AG09309 (cell line): ENCODE measurements around the gene SLCO3A1.

ENCODE experiments used
- DNase-seq: peaks from one replicate; pipeline ENCODE4 v3.0.0-alpha.2; 2010; ENCODE audit warnings: low read depth
- H3K4me3 ChIP-seq: 2 replicates; pipeline ENCODE4 v1.5.1; 2011; ENCODE audit warnings: mild to moderate bottlenecking, low read depth, low read length, moderate library complexity; ENCODE audit not compliant: control insufficient read depth
- TF ChIP-seq, protein P1 (sequence below): IDR thresholded peaks from 2 replicates; pipeline ENCODE4 v1.5.1; 2011; ENCODE audit warnings: mild to moderate bottlenecking, low read depth, low read length, inconsistent platforms; ENCODE audit not compliant: insufficient read depth, control insufficient read depth; ENCODE audit errors: missing control alignments

SLCO3A1 gene

DNA sequence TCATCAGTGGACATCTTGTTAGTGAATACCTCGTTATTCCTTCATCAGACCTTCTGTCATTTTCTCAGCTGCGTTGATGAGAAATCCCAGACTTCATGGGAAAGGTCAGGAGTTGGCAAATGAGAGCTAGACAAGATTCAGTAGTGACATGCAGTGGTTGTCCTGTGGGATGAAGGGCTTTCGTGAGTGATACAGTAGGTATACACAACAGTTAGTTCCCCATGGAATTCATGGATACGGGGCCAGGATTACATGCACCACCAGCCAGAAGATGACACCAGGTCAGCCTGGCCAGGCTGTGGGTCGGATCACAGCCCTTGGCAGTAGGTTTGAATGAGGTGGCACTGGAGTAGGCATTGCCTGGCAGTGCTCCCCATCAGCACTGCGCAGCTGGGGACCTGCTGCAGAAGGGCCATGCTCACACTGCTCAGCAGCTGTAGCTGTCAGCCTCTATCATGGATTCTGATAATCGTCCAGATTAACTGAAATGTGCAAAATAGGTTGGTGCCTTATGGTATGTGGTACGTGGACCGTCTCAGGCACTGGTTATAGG lies 150.1 kb downstream of the SLCO3A1 start:
- H3K4me3 ChIP-seq = no peak overlapping the region
- TF ChIP-seq, protein P1, sequence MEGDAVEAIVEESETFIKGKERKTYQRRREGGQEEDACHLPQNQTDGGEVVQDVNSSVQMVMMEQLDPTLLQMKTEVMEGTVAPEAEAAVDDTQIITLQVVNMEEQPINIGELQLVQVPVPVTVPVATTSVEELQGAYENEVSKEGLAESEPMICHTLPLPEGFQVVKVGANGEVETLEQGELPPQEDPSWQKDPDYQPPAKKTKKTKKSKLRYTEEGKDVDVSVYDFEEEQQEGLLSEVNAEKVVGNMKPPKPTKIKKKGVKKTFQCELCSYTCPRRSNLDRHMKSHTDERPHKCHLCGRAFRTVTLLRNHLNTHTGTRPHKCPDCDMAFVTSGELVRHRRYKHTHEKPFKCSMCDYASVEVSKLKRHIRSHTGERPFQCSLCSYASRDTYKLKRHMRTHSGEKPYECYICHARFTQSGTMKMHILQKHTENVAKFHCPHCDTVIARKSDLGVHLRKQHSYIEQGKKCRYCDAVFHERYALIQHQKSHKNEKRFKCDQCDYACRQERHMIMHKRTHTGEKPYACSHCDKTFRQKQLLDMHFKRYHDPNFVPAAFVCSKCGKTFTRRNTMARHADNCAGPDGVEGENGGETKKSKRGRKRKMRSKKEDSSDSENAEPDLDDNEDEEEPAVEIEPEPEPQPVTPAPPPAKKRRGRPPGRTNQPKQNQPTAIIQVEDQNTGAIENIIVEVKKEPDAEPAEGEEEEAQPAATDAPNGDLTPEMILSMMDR = no peak
- DNase-seq = no peak

DNA sequence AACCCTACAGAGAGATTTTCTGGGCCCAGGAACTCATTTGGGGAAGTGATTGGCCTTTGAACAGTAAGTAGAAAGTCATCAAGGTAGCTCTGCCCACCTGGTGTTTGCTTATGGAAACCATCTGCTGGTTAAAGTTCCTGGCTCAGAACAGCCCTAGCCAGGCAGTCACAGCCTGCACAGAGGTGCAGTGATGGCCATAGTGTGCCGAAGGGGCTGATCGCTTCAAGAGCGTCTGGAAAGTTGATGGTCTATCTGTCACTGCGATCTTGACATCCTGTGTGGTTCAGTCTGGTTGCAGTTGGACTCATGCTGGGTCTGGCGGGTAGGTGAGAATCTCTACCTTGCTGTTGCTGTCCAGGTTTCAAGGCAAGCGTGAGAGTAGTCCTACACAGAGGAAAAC lies 151.6 kb downstream of the SLCO3A1 start:
- TF ChIP-seq, protein P1 = no peak
- H3K4me3 ChIP-seq = no peak overlapping the region
- no peak for DNase-seq

DNA sequence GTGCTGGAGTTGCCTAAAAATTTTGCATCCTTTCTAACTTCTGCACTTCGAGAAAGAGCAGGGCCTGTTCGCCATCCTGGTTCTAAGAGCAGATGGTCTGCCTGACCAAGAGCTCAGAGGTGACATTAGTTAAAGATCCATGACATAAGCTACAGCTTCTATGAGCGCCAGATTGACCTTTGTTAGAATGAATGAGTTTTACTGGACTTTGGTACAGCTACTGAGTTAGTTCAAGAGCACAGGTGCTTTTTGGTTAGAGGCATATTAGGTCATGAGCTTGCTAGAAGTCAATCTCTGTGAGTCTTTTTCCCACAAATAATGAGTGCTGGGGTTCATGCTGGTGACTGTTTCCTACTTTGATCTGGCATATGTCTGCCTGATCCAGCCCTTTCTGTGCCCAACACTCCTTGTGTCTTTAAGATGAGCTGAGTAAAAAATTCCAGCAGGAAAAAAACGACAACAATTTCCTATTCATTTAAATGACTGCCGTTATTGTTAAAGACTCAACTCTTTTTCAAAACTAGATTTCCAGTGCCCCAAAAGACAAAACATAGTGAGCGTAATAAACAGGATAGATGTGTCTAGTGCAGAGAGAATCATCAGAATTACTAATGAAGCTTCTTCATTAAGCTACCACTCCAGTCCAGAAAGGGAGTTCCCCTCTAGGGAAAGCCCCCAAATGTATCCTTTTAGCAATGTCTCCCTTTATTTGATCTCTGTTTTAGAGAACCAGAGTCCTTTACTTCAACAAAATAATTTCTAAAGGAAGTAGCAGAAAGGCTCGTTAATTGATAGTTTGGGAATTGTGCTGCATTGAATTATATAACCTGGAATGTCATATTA lies 152.9 kb downstream of the SLCO3A1 start:
- TF ChIP-seq, protein P1 = no peak

DNA sequence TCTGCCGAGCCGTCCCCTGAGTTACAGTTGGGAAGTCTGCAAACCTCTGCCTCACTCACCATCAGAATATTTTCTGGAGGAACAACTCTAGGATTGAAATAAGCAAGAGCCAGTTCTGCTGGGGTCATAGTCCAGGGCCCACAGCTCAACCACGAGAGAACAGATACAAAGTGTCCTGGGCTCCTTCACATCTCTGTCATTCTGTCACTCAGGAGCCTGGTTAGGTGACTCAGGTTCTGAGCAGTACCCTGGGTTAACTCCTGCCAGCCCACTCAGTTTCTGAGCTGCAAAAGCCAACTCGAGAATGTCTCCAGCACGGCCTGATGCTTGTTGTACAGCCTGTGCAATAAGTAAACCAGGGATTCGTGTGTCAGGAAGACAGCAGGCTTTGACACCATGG lies 155.7 kb downstream of the SLCO3A1 start:
- TF ChIP-seq, protein P1 = no peak
- DNase-seq = no peak
- H3K4me3 ChIP-seq = no peak overlapping the region

More for the DNA sequence above, 152.9 kb downstream of the SLCO3A1 start:
- DNase-seq = no peak
- no peak overlapping the region for H3K4me3 ChIP-seq

DNA sequence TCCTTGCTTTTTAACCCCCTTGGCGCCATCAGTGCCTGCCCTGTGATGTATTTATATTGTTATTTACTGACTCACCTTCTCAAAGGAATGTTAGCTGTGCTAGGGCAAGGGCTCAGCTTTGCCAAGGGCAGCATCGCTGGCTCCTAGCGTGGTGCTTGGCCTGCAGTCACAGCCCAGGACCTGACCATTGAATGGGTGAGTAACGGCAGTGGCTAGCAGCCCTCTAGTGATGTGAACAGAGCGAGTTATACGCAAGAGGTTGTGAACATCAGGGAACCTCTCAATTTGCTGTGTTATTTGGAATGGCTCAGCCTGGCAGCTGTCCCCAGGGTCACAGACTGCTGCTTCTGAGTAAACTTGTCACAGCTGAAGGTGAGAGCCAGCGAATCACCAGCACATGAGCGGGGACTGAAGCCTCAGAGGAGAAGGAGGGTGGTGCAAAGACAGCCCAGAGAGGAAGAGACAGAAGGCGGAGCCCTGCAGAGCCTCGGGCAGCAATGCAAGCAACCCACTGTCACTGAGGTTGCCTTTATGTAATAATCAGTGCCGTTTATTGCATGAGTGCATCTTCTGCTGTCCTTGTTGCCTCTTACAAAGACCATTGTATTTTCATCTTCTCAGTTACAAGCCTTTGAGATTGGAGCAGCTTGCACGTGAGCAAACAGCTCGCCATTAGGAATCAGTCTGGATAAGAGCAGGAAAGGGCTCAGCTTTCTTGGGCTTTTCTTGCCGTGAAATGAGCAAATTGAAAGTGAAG lies 158.3 kb downstream of the SLCO3A1 start:
- DNase-seq = no peak
- no peak overlapping the region; the same call in 1 of the 2 replicates for H3K4me3 ChIP-seq
- TF ChIP-seq, protein P1 = no peak

DNA sequence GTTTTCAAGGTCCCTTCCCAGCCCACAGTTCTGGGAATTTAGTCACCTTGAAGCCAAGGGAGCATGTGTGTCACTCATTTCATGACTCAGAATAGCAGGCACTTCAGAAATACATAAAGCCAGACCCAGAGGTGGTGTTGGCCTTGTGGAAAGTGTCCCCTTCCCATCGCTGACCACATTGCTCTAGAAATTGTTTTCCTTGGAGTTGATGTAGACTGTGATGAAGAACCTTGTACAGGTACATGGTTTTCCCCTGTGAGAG lies 158.8 kb downstream of the SLCO3A1 start:
- H3K4me3 ChIP-seq = no peak overlapping the region; the same call in 1 of the 2 replicates
- TF ChIP-seq, protein P1 = no peak
- DNase-seq = no peak
